Spleen (tissue), 11 donors: ENCODE results near the gene PTBP2. TPM values are rescaled to one million over a fixed set of nuclear protein-coding genes. Genes with fewer than 3 reads are reported as not detected.

Source experiments
- DNase-seq: peaks from one replicate; pipeline ENCODE4 v3.0.0-alpha.2; 2020
- H3K27ac ChIP-seq, 8 donors: fragments of 200-600 bp; sonication (generic) in 7 of 8; 1 replicate in 4 of 8; 2 replicates in 4 of 8; pipeline versions ENCODE4 v1.5.0 to v1.8.0; 2016 to 2021; ENCODE audit warnings: inconsistent platforms in 4 of 8, mild to moderate bottlenecking in 4 of 8, moderate library complexity in 1 of 8
- H3K27me3 ChIP-seq, 7 donors: fragments of 200-600 bp; sonication (generic) in 6 of 7; replicated peaks in 1 of 7; 1 replicate in 4 of 7; 2 replicates in 3 of 7; pipeline versions ENCODE4 v1.5.0 to v1.8.0; 2016 to 2021; ENCODE audit warnings: inconsistent platforms in 3 of 7, mild to moderate bottlenecking in 1 of 7
- H3K36me3 ChIP-seq, 6 donors: fragments of 200-600 bp; sonication (generic) in 5 of 6; 1 replicate in 4 of 6; 2 replicates in 2 of 6; pipeline versions ENCODE4 v1.5.0 to v1.8.0; 2016 to 2021; ENCODE audit warnings: inconsistent platforms in 2 of 6
- H3K4me1 ChIP-seq, 6 donors: fragments of 200-600 bp; sonication (generic) in 5 of 6; 1 replicate in 3 of 6; 2 replicates in 3 of 6; pipeline versions ENCODE4 v1.5.0 to v1.8.0; 2016 to 2021; ENCODE audit warnings: inconsistent platforms in 3 of 6
- H3K4me3 ChIP-seq, 8 donors: fragments of 200-600 bp; sonication (generic) in 7 of 8; 1 replicate in 4 of 8; 2 replicates in 4 of 8; pipeline versions ENCODE4 v1.5.0 to v1.8.0; 2016 to 2021; ENCODE audit warnings: inconsistent platforms in 4 of 8, mild to moderate bottlenecking in 4 of 8, moderate library complexity in 2 of 8
- H3K9me3 ChIP-seq, 8 donors: fragments of 200-600 bp; sonication (generic) in 7 of 8; 1 replicate in 4 of 8; 2 replicates in 4 of 8; pipeline versions ENCODE4 v1.5.0 to v1.8.0; 2016 to 2021; ENCODE audit warnings: inconsistent platforms in 4 of 8
- POLR2A ChIP-seq, 3 donors: fragments of 450-650 bp; IDR thresholded peaks; one replicate each; pipeline ENCODE4 v1.5.1; 2017; ENCODE audit warnings: antibody characterized with exemption in 3 of 3, mild to moderate bottlenecking in 1 of 3
- POLR2AphosphoS5 ChIP-seq, 3 donors: sonication (generic); formaldehyde crosslinking; IDR thresholded peaks; one replicate each; pipeline ENCODE4 v1.5.1; 2017; ENCODE audit warnings: antibody characterized with exemption in 3 of 3
- WGBS, 5 donors: extraction: QIAGEN DNeasy Blood & Tissue Kit in 3 of 5; methylation state at CpG; one replicate each; pipeline versions ENCODE4 v1.1.5 to v1.1.7; 2013 to 2018; 5-methylcytosine and 5-hydroxymethylcytosine counted together
- intact Hi-C: fragments of 100-400 bp; cut with DNase I; formaldehyde crosslinking; loops from one replicate; pipeline ENCODE4 v1.15.0; 2023; ENCODE audit warnings: low total_unique reads
- polyA plus RNA-seq, 3 donors: library from polyadenylated mRNA; stranded (reverse); fragments of 200-250 nt; gene quantifications; one replicate each; pipeline ENCODE4 v1.2.1, GENCODE V29; 2013
- total RNA-seq, 7 donors: library from RNA; depleted of rRNA in 3 of 7; stranded (reverse); fragments of >200 nt in 3 of 7; fragmentation: NEBNext Ultra II Directional in 4 of 7; extraction: Animal tissue kit (Norgen Biotek cat#: 25700) in 4 of 7; gene quantifications; one replicate each; pipeline versions ENCODE4 v1.1.0 to v1.2.1, GENCODE V29; 2016 to 2021
- TF ChIP-seq, protein P1 (sequence below), 11 experiments: fragments of 200-600 bp in 7 of 11; fragments of 450-650 bp in 4 of 11; sonication (generic) in 4 of 11; IDR thresholded peaks in 8 of 11; conservative IDR thresholded peaks in 3 of 11; 1 replicate in 7 of 11; 2 replicates in 4 of 11; pipeline versions ENCODE4 v1.4.0 to v1.8.0; 2016 to 2021; ENCODE audit warnings: antibody characterized with exemption in 11 of 11, inconsistent platforms in 4 of 11, mild to moderate bottlenecking in 1 of 11
- donor health status: healthy with polysubstance abuse.
- donor health status: DM: no; HTN: no; CAD: no; lungs with moderate emphysema.
- donor health status: DM: no; HTN: no; CAD: no.
- donor health status: Bipolar disorder and iron deficiency.
- donor health status: healthy.
- donor health status: DM: no; HTN: no; CAD: no.
- donor health status: DM: yes; HTN: yes; CAD: no.

PTBP2 gene
- total and polyA plus RNA-seq, 10 donors, result 15.4 to 89.9 (median 25.9) TPM

DNA sequence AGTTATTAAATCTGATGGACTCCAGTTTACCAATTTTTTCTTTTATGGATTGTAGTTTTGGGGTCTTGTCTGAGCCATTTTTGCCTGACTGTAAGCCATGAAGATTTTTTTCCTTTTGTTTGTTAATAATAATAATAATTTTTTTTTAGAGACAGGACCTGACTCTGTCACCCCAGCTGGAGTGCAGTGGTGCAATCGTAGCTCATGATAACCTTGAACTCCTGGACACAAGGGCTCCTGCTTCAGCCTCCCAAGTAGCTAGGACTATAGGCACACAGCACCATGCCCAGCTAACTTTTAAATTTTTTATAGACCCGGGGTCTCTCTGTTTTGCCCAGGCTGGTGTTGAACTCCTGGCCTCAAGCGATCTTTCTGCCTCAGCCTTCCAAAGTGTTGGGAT, 6.3 kb downstream of the PTBP2 start:
- peaks cover 17 to 82% (median 45%) of the 10 kb centered on the region in 6 donors for H3K4me1 ChIP-seq
- no peak overlapping the region for H3K27ac ChIP-seq
- peaks cover 0 to 61% (median 3%) of the 10 kb centered on the region in 6 donors for H3K36me3 ChIP-seq

DNA sequence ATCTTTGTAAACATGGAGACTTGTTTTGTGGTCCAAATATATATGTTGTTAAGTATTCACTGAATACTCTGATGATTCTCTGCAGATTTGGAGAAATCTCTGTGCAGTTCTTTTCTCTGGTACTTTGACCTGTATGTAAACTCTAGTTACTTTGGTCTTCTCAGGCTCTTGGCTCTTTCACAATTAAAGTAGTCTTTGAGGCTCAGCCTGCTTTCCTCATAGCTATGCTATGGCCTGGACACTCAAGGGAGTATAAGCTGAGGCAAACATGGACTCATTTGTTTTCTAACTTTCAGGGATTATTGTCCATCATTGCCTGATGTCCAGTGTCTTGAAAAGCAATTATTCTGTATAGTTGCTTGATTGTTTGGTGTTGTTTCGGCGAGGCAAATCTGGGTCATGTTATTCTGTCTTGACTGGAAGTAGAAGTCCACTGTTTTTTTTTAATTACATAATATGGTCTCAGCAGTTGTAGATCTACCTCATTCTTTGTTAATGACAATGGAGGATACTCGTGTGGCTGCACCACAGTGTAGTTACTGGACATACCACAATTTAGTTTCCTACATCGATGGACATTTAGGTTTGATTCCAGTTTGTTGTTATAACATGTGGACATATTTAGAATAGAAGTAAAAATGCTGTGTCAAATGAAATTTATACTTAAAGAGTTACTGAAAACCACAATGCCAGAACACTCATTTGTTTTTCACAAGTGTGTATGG, 9.2 kb downstream of the PTBP2 start:
- no peaks in the 10 kb centered on the region for H3K27me3 ChIP-seq
- peaks cover 5 to 57% (median 28%) of the 10 kb centered on the region in 6 donors for H3K4me1 ChIP-seq
- TF ChIP-seq POLR2A (IDR thresholded peaks at IDR 0.05) (no peak), POLR2AphosphoS5 (IDR thresholded peaks at IDR 0.05) (no peak)
- TF ChIP-seq, protein P1, sequence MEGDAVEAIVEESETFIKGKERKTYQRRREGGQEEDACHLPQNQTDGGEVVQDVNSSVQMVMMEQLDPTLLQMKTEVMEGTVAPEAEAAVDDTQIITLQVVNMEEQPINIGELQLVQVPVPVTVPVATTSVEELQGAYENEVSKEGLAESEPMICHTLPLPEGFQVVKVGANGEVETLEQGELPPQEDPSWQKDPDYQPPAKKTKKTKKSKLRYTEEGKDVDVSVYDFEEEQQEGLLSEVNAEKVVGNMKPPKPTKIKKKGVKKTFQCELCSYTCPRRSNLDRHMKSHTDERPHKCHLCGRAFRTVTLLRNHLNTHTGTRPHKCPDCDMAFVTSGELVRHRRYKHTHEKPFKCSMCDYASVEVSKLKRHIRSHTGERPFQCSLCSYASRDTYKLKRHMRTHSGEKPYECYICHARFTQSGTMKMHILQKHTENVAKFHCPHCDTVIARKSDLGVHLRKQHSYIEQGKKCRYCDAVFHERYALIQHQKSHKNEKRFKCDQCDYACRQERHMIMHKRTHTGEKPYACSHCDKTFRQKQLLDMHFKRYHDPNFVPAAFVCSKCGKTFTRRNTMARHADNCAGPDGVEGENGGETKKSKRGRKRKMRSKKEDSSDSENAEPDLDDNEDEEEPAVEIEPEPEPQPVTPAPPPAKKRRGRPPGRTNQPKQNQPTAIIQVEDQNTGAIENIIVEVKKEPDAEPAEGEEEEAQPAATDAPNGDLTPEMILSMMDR (IDR thresholded peaks at IDR 0.05 in 8 of 11, conservative IDR thresholded peaks at IDR 0.05 in 3 of 11), result no peak
- H3K9me3 ChIP-seq, result peaks cover 0 to 7% (median 0%) of the 10 kb centered on the region in 8 donors
- no peak for DNase-seq
- no peak overlapping the region for H3K4me3 ChIP-seq
- WGBS, 5 donors, result 87 to 92% (median 89%) methylated on average over 4 of the region's 4 CpGs
- H3K27ac ChIP-seq, result peak overlapping the region in 1 of 8 donors; percentile 21
- intact Hi-C loops, result no loop called here
- H3K36me3 ChIP-seq, result peaks cover 0 to 68% (median 8%) of the 10 kb centered on the region in 6 donors

More for the DNA sequence above, 6.3 kb downstream of the PTBP2 start:
- DNase-seq, result no peak
- no peaks in the 10 kb centered on the region for H3K9me3 ChIP-seq
- intact Hi-C loops, result no loop called here
- H3K27me3 ChIP-seq, result no peaks in the 10 kb centered on the region
- no peak overlapping the region for H3K4me3 ChIP-seq
- WGBS, 5 donors, result 90 to 95% (median 93%) methylated on average over 3 of the region's 3 CpGs
- TF ChIP-seq POLR2AphosphoS5 (IDR thresholded peaks at IDR 0.05) (no peak), POLR2A (IDR thresholded peaks at IDR 0.05) (no peak)
- TF ChIP-seq, protein P1 (IDR thresholded peaks at IDR 0.05 in 8 of 11, conservative IDR thresholded peaks at IDR 0.05 in 3 of 11), result no peak

DNA sequence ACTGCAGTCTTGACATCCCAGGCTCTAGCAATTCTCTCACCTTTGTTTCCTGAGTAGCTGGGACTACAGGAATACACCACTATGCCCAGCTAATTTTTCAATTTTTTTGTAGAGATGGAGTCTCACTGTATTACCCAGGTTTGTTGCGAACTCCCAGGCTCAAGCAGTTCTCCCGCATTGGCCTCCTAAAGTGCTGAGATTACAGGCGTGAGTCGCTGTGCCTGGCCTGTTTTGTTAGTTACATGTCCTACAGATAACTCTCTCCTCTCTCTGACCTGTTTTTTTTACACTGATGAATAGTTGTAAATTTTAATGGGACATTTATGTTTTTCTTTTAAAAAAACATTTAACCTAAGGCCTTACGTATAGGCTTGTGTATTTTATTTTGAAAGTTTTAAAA, 19.8 kb downstream of the PTBP2 start:
- peaks cover 0 to 3% (median 0%) of the 10 kb centered on the region in 8 donors for H3K9me3 ChIP-seq
- peaks cover 0 to 30% (median 12%) of the 10 kb centered on the region in 6 donors for H3K36me3 ChIP-seq
- intact Hi-C loops, result no loop called here
- no peak overlapping the region for H3K4me3 ChIP-seq
- no peak for DNase-seq
- 95 to 97% (median 97%) methylated on average over 5 of the region's 5 CpGs for WGBS, 5 donors
- TF ChIP-seq, protein P1 (IDR thresholded peaks at IDR 0.05 in 8 of 11, conservative IDR thresholded peaks at IDR 0.05 in 3 of 11), result no peak
- TF ChIP-seq POLR2AphosphoS5 (IDR thresholded peaks at IDR 0.05) (no peak), POLR2A (IDR thresholded peaks at IDR 0.05) (no peak)
- peaks cover 0 to 64% (median 18%) of the 10 kb centered on the region in 6 donors for H3K4me1 ChIP-seq
- no peak overlapping the region for H3K27ac ChIP-seq
- H3K27me3 ChIP-seq, result no peaks in the 10 kb centered on the region
